ENCODE data around the gene LPIN1.

The LPIN1 gene

DNA sequence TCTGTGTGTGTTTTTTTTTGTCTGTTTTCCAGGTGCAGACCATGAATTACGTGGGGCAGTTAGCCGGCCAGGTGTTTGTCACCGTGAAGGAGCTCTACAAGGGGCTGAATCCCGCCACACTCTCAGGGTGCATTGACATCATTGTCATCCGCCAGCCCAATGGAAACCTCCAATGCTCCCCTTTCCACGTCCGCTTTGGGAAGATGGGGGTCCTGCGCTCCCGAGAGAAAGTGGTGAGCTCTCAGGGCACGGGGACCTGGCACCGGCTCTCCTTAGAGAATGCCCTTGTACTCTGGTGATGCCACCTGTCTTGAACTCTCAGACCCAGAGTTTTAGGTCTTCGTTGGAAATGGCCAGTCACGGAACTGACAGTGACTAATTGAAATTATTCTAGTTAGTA lies 19.1 kb downstream of the LPIN1 start:
- no peak for DNase-seq

DNA sequence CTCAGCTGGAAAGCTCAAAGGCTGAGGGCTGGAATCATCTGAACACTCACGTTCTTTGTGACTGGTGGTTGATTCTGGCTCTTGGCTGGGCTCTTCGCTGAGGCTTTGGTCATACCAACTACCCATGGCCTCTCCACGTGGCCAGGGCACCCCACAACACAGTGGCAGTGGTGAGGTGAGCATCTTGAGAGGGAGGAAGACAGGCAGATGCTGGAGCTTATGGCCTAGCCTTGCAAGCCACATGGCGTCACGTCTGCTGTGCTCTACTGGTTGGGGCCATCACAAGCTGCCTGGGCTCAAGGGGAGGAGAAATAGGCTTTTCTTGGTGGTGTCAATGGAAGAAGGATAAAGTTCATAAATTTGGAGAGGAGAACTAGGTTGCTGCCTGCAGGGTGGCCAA lies 19.6 kb downstream of the LPIN1 start:
- DNase-seq, result no peak

GRCh38 chr2:11767779-11768178 lies 21.3 kb downstream of the LPIN1 start:
- no peak for DNase-seq

DNA sequence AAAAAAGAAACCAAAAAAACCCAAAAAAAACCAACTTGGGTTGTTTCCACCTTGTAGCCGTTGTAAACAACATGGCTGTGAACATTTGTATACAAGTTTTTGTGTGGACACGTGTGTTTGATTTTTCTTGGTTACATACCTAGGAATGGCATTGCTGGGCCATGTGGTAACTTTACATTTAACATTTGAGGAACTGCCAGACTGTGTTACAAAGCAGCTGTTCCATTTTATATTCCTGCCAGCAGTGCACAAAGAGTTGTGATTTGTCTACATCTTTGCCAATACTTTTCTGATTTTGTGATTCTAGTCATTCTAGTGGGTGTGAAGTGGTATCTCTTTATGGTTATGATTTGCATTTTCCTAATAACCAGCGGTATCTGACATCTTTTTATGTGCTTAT lies 22.5 kb downstream of the LPIN1 start:
- DNase-seq, result no peak

DNA sequence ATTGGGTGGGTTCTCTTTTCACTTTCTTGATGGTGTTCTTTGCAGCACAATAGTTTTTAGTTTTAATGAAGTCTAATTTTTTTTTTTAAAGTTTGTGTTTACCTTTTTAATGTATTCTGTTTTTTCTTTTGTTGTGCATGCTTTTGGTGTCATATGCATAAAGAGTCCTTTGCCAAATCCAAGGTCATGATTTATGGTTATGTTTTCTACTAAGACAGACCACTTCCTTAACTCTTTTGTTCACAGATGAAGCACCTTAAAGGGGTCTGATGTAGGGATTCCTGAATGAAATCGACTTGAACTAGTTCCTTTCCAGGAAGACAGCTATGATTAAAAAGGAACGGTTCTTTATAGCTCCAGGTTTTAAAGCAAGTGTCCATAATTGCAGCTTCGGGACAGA lies 23.1 kb downstream of the LPIN1 start:
- no peak for DNase-seq

DNA sequence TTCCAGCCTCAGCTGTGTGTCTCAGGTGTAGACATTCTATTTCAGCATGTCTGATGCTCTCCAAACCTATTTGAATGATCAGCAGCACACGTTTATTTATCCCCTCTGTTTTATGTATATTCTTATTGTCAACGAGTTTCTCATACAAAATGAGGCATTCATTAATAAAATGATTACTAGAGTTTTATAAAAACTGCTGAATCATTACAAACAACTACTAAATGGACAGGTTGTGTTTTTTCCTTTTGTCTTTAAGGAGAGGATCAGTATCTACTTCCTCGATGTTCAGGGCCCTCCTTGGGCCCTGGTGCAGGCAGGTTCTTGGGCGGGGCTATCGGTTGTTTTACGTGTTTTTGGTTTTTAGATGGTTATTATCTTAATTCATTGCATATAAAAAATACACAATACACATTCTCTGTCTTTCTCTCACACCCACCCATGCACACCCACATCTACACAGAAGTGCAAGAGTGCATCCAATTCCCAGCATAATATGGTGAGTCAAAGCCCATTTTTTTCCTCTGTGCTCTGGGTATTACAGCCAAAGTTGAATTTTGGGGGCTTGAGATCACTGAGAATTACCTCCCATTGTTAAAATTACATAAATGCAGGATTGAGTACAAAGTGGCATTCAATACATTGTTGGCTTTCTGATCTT lies 24.2 kb downstream of the LPIN1 start:
- no peak for DNase-seq

GRCh38 chr2:11771971-11772615 lies 25.7 kb downstream of the LPIN1 start:
- DNase-seq, result no peak

- no peak for DNase-seq
Measured at GRCh38 chr2:11773111-11773510, 26.7 kb downstream of the LPIN1 start.

DNA sequence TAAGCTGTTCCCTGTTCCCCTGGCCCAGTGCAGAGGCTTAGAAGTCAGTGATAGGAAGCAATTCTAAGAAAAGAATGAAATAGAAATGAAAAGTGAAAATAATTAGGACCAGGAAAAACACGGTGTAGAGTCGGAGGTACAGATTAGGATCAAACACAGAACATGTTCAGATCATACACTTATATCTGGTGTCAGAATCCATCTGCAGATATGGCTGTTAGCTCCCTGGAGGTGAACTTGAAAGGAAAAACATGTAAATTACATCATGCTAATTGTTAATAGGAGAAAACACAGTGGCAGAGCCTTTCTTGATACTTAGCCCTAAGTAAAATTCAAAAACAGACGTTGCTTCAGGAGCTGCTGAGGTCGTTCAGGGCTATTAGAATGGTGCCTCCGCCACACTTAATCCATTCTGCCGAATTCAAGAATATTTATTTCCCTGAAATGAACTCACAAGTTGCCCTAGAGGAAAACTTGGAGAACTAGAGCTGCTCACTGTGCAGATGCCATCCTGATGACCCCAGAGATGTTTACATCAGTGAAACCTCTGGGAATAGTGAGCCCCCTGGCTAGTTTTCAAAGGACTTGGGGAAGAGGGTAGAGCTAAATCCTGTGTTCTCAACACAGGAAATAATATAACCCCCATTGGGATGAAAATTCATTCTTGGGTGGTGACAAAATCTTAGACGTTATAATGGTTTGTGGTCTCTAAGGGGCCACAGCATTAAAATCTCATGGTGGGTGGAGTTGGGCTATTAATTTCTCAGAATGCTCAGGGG lies 27.5 kb downstream of the LPIN1 start:
- no peak for DNase-seq

DNA sequence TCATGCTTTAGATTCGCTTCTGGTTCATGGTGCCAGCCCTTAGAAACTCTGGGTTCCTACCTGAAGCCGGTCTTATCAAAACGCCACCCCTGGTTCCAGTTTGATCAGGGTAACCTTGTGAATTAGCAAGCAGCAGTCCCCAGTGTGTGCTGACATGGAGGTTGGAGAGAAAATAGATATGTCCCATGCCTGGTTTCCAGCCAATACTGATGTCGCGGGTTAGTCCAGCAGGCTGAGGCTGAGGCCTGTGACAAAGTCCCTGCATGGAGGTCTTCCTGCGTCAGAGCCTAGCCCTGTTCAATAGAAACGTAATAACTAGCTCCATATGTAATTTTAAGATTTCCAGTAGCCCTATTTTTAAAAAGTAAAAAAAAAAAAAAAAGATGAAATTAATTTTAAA lies 28.2 kb downstream of the LPIN1 start:
- DNase-seq, result no peak

DNA sequence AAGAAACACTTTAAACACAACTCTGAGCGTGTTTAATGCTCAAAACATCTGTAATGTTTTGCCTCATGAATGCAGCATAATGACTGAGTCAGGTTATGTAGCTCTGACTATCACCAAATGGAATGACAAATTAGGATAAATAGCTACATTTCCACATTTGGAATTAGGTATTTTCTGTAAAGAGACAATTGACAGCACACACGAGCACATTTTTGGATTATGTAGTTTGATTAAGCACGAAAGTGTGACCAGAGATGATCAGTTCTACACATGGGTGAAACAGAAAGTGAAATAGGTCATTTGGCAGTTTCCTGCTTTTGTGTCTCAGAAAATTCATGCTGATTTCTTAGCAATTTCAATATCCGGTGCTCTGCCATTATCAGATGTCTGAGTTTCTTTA lies 29.0 kb downstream of the LPIN1 start:
- no peak for DNase-seq

GRCh38 chr2:11777066-11777782 lies 30.8 kb downstream of the LPIN1 start:
- no peak for DNase-seq

DNA sequence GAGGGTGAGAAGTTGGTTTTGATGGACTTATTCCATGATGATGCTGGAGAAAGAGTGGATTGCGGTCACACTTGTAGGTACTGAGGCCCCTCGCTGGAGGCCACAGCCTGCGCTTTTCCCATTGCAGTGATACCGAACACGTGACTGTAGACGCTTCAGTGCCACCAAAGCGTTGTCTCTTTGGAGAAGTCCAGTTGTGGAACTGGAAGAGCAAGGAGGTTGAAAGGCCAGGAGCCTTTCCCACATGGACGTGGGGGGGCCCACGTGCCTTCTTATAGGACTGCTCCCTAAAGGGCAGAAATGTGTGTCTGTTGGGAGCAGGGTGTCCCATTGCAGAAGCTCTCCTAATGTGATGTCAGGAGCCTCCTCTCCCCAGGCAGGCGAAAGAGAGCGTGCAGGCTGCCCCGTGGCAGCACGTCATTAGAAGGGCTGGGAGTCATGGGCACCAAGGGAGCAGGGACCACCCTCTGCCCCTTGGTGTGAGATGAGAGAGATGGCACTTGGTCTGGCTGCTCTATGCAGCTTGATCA lies 31.5 kb downstream of the LPIN1 start:
- DNase-seq, result no peak

DNA sequence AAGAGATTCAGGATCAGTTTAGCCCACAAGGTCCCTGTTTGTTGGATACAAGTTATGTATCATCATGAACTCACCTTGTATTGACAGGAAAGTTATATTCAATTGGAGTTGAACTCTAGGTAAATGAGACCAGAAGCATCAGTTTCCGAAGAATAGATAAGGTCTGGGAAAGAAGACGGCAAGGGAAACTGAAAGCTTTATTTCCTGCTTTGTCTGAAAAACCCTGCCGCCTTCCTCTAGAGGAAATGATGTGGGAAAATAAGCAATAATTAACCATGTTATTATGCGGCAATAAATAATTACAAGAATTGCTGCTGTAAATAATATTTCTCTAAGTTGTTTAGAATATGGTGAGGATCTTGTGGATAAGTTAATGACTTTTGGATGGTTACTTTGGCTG lies 32.0 kb downstream of the LPIN1 start:
- DNase-seq, result no peak

GRCh38 chr2:11778923-11779757 lies 32.7 kb downstream of the LPIN1 start:
- DNase-seq, result peak; percentile 91

DNA sequence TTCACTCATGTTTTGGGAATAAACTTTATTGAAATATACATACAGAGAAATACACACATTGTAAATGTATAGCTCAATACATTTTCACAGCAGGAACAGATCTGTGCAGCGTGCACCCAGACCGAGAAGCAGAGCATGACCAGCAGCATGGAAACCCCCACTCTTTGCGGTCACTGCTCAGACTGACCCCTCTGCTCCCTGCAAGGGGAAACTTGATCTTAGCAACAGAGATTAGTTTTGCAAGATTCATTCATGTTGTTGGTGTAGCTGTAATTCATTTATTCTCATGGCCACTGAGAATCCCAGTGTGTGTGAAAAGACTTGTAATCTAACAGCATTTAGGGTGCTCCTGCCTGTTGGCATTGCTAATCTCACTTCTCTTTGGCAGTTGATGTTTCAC lies 35.2 kb downstream of the LPIN1 start:
- DNase-seq, result no peak

- DNase-seq, result no peak
Measured at GRCh38 chr2:11784280-11784679, 37.8 kb downstream of the LPIN1 start.

DNA sequence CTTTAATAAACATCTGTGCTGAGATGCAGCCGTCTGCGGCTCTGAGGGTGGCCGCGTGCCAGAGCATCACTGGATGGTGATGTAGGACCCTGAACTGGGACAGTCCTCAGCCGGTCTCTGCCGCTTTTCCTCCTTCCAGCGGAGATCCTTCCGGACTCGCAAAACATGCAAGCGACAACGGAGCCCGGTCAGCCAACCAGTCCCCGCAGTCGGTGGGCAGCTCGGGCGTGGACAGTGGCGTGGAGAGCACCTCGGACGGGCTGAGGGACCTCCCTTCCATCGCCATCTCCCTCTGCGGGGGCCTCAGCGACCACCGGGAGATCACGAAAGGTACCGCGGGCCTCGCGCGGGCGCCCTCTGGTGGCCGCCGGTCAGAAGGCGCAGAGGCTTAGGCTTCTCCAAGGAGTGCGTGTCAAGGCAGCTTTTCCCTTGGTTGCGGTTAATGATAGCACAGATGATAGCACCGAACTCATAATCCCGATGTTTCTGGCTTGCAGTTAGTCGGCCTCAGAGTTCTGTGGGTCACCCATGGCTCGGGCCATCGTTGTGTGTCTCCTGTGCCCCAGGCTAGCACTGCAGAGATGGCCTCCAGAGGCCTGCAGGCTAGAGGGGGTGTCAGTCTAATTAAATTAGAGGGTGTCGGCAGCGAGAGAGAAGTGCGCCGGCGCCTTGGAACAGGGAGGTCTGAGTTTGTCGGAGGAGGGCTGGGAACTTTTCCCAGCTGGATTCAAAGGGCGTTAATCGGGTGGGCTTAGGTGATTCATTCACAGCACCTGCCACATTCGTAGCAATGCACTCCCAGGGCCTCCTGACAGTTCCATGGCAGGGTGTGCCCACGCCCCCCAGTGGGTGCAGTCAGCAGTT lies 38.5 kb downstream of the LPIN1 start:
- DNase-seq, result peak; percentile 46

DNA sequence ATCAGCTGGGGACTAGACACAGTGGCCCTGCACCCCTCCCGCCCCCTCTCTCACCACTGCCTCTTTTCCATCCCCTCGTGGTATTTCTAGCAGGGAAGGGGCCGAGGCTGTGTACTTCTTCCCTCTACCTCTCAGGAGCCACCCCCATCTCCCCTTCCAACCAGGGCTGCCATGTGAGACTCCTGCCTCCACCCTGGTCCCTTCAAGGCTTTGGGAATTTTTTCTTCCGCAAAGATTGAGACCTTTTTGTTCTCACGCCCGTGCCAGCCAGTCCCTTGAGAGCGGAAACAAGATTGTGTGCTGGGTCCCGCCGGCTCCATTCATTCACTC lies 39.1 kb downstream of the LPIN1 start:
- DNase-seq, result no peak

- DNase-seq, result no peak
Measured at GRCh38 chr2:11786191-11786590, 39.8 kb downstream of the LPIN1 start.

DNA sequence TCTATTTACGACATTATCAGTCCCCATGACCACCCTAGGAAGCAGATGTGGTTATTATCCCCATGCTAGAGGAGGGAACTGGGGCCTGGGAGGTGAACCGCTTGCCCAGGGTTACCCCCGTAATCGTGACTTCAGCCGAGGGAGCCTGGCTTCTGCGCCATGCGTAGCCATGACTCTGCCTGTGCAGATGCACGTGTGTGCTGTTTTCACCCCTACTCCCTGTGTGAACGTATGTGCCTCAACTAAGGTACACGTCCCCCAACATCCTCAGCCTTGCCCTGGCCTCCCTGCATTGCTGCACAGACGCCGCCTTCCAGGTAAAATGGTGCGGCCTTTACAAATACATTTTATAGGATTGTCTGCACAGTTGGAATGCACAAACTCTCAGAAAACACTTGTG lies 40.2 kb downstream of the LPIN1 start:
- no peak for DNase-seq

GRCh38 chr2:11787991-11788390 lies 41.6 kb downstream of the LPIN1 start:
- no peak for DNase-seq

Measured in stimulated activated CD4-positive, alpha-beta T cell treated with anti-CD3 and anti-CD28 coated beads, Interleukin-4, amount 100 ng/mL, for 24 hours (primary cell).